ENCODE measurements around the gene SGPP2. TPM values are rescaled to one million over a fixed set of nuclear protein-coding genes. Genes with fewer than 3 reads are reported as not detected.

Gene SGPP2
- total RNA-seq, 1 experiment from 2014 or later: not detected

- Histone ChIP-seq H3K79me2 (ENCODE audit: insufficient read depth, low read length) (no peaks in the 10 kb centered on the region), H3K56ac (ENCODE audit: insufficient read length, low read depth, low read length) (no peak overlapping the region), H3K9ac (ENCODE audit: extremely low read depth, insufficient read length, low read length) (no peak overlapping the region), H4K91ac (ENCODE audit: insufficient read length, low read depth, low read length) (no peak overlapping the region), H2BK12ac (ENCODE audit: insufficient read length, low read depth, low read length) (no peak overlapping the region), H4K8ac (replicated peaks; ENCODE audit: insufficient read length, low read depth, low read length) (no peak overlapping the region), H2AK5ac (ENCODE audit: insufficient read length, low read length) (no peak overlapping the region), H3K23me2 (ENCODE audit: insufficient read length, low read depth, low read length, poor library complexity, severe bottlenecking) (no peaks in the 10 kb centered on the region), H4K5ac (ENCODE audit: insufficient read length, low read depth, low read length) (no peak overlapping the region), H3K4me1 (ENCODE audit: insufficient read depth, low read length) (no peaks in the 10 kb centered on the region), H3K27ac (ENCODE audit: insufficient read length, low read depth, low read length) (no peak overlapping the region), H3T11ph (ENCODE audit: low read length) (no peak overlapping the region), H3K9me3 (ENCODE audit: control insufficient read depth, low read depth, low read length) (no peaks in the 10 kb centered on the region), H3K23ac (ENCODE audit: insufficient read length, low read depth, low read length) (no peak overlapping the region), H4K20me1 (ENCODE audit: control insufficient read depth, insufficient read depth, insufficient read length) (no peaks in the 10 kb centered on the region), H3K27me3 (ENCODE audit: insufficient read depth, low read length) (no peaks in the 10 kb centered on the region), H2BK5ac (ENCODE audit: insufficient read length, low read length) (no peak overlapping the region), H3K4me2 (ENCODE audit: insufficient read depth, insufficient read length, low read length) (no peak overlapping the region), H2AFZ (ENCODE audit: low read length) (no peak overlapping the region), H3K79me1 (ENCODE audit: insufficient read depth, low read depth, low read length, poor library complexity, severe bottlenecking) (no peaks in the 10 kb centered on the region), H2BK20ac (ENCODE audit: low read depth, low read length, poor library complexity, severe bottlenecking) (no peak overlapping the region), H2BK120ac (ENCODE audit: low read depth, low read length, poor library complexity, severe bottlenecking) (no peak overlapping the region), H3K4ac (ENCODE audit: low read depth, low read length) (no peak overlapping the region), H2BK15ac (ENCODE audit: low read depth, low read length) (no peak overlapping the region), H3K14ac (ENCODE audit: insufficient read depth, low read length) (no peak overlapping the region), H3K18ac (ENCODE audit: insufficient read length, low read depth, low read length) (no peak overlapping the region)
- Mint-ChIP-seq H3K9me3 (peaks cover 6 to 10% of the 10 kb centered on the region in 2 experiments), H3K4me3 (no peak overlapping the region), H3K36me3 (ENCODE audit: insufficient read depth in 1 of 3, low read depth in 3 of 3) (peaks cover 0 to 11% (median 0%) of the 10 kb centered on the region in 3 experiments; a peak in 4 of 7 replicates), H3K27ac (no peak overlapping the region), H3K27me3 (ENCODE audit: low read depth) (peaks cover 52% of the 10 kb centered on the region), H3K4me1 (no peaks in the 10 kb centered on the region)
- DNase-seq: no peak
- TF ChIP-seq CTCF (conservative IDR thresholded peaks at IDR 0.05): no peak
- WGBS (ENCODE audit: extremely low coverage, insufficient read length, low lambda C conversion rate): no CpG with 5 or more reads among the region's 10 CpGs
Observed at GRCh38 chr2:222459983-222460382, 35.6 kb downstream of the SGPP2 start.

Measured in H9 (cell line).